Activated naive CD8-positive, alpha-beta T cell treated with anti-CD3 and anti-CD28 coated beads, Interleukin-2, amount 10 ng/mL, durations not matched to agents 7 days and 5 days (primary cell): ENCODE results near the gene ATG14. TPM values are rescaled to one million over a fixed set of nuclear protein-coding genes. Genes with fewer than 3 reads are reported as not detected.
"Not testable (repeated sequence)": the region's sequence is repeated elsewhere in the genome, so short reads cannot be mapped to it uniquely, and the experiment has no call there.

Experiments used
- ATAC-seq: fragments of 150-1000 bp; cut with Tn5 transposase; one replicate; pipeline ENCODE4 v1.10.0; 2021; ENCODE audit warnings: low read depth, moderate library complexity
- POLR2A ChIA-PET: fragments of 350-600 bp; sonication (Branson Sonifier 250); formaldehyde crosslinking; loops from one replicate; lab custom pipeline; 2021; ENCODE audit warnings: antibody characterized with exemption; lab: Charles Lee
- DNase-seq: peaks from one replicate; pipeline ENCODE4 v3.0.0; 2021
- H3K27ac Mint-ChIP-seq: one replicate; pipeline ENCODE4 v1.8.0; 2022; ENCODE audit warnings: mild to moderate bottlenecking, mixed read lengths
- H3K27me3 Mint-ChIP-seq: one replicate; pipeline ENCODE4 v1.8.0; 2022; ENCODE audit warnings: mild to moderate bottlenecking, moderate library complexity, mixed read lengths
- H3K36me3 Mint-ChIP-seq: one replicate; pipeline ENCODE4 v1.8.0; 2021; ENCODE audit warnings: mild to moderate bottlenecking, mixed read lengths
- H3K4me1 Mint-ChIP-seq: one replicate; pipeline ENCODE4 v1.8.0; 2021; ENCODE audit warnings: mixed read lengths
- H3K4me3 Mint-ChIP-seq: one replicate; pipeline ENCODE4 v1.8.0; 2022; ENCODE audit warnings: mild to moderate bottlenecking, moderate library complexity, mixed read lengths
- H3K9me3 Mint-ChIP-seq: one replicate; pipeline ENCODE4 v1.8.0; 2021; ENCODE audit warnings: mixed read lengths
- total RNA-seq, 2 experiments: library from RNA; stranded (reverse); gene quantifications; one replicate each; pipeline ENCODE4 v1.2.3, GENCODE V29; 2021

Gene ATG14
- total RNA-seq, 2 experiments from 2014 or later, result 7.8 to 8.1 TPM

- POLR2A ChIA-PET, result no interaction called here
- Mint-ChIP-seq H3K4me3 (no peak overlapping the region), H3K27ac (no peak overlapping the region)
Measured at GRCh38 chr14:55389330-55389729, 22.3 kb downstream of the ATG14 start.

GRCh38 chr14:55388160-55388559 lies 23.5 kb downstream of the ATG14 start:
- no peak overlapping the region for H3K4me3 Mint-ChIP-seq
- no peaks in the 10 kb centered on the region for H3K9me3 Mint-ChIP-seq
- ATAC-seq, result no peak
- H3K36me3 Mint-ChIP-seq, result peaks cover 13% of the 10 kb centered on the region
- H3K4me1 Mint-ChIP-seq, result peaks cover 13% of the 10 kb centered on the region
- H3K27ac Mint-ChIP-seq, result no peak overlapping the region
- H3K27me3 Mint-ChIP-seq, result no peaks in the 10 kb centered on the region
- POLR2A ChIA-PET, result no interaction called here
- no peak for DNase-seq

More at GRCh38 chr14:55389330-55389729, 22.3 kb downstream of the ATG14 start:
- ATAC-seq (no peak), DNase-seq (no peak)
- Mint-ChIP-seq H3K4me1 (peaks cover 13% of the 10 kb centered on the region), H3K27me3 (no peaks in the 10 kb centered on the region), H3K36me3 (peaks cover 13% of the 10 kb centered on the region), H3K9me3 (no peaks in the 10 kb centered on the region)

- Mint-ChIP-seq H3K27me3 (no peaks in the 10 kb centered on the region), H3K27ac (peak overlapping the region; percentile 39), H3K36me3 (peaks cover 13% of the 10 kb centered on the region), H3K9me3 (no peaks in the 10 kb centered on the region), H3K4me1 (peaks cover 13% of the 10 kb centered on the region), H3K4me3 (no peak overlapping the region)
- no peak for ATAC-seq
- POLR2A ChIA-PET, result no interaction called here
- DNase-seq, result no peak
Measured at GRCh38 chr14:55387121-55387520, 24.5 kb downstream of the ATG14 start.

- ATAC-seq, result peak; percentile 26
- DNase-seq, result no peak
- no peaks in the 10 kb centered on the region for H3K9me3 Mint-ChIP-seq
- POLR2A ChIA-PET, result no interaction called here
- peaks cover 13% of the 10 kb centered on the region for H3K36me3 Mint-ChIP-seq
- peak overlapping the region; percentile 58 for H3K4me3 Mint-ChIP-seq
- H3K27ac Mint-ChIP-seq, result peak overlapping the region; percentile 61
- H3K27me3 Mint-ChIP-seq, result no peaks in the 10 kb centered on the region
- peaks cover 13% of the 10 kb centered on the region for H3K4me1 Mint-ChIP-seq
Measured at GRCh38 chr14:55386037-55386808, 25.4 kb downstream of the ATG14 start.

- Mint-ChIP-seq H3K9me3 (no peaks in the 10 kb centered on the region), H3K36me3 (peaks cover 11% of the 10 kb centered on the region), H3K4me3 (no peak overlapping the region), H3K27me3 (no peaks in the 10 kb centered on the region), H3K27ac (no peak overlapping the region), H3K4me1 (peaks cover 13% of the 10 kb centered on the region)
- POLR2A ChIA-PET, result no interaction called here
- ATAC-seq (no peak), DNase-seq (no peak)
Measured at GRCh38 chr14:55384536-55384935, 27.1 kb downstream of the ATG14 start.

- peaks cover 13% of the 10 kb centered on the region for H3K4me1 Mint-ChIP-seq
- no peak overlapping the region for H3K27ac Mint-ChIP-seq
- no peaks in the 10 kb centered on the region for H3K27me3 Mint-ChIP-seq
- DNase-seq (no peak), ATAC-seq (no peak)
- H3K36me3 Mint-ChIP-seq, result peaks cover 11% of the 10 kb centered on the region
- no peak overlapping the region for H3K4me3 Mint-ChIP-seq
- POLR2A ChIA-PET, result no interaction called here
- H3K9me3 Mint-ChIP-seq, result no peaks in the 10 kb centered on the region
Measured at GRCh38 chr14:55383541-55384140, 28.0 kb downstream of the ATG14 start.

GRCh38 chr14:55383056-55383466 lies 28.6 kb downstream of the ATG14 start:
- H3K4me3 Mint-ChIP-seq, DNase-seq, H3K9me3 Mint-ChIP-seq, H3K27ac Mint-ChIP-seq, ATAC-seq, POLR2A ChIA-PET, H3K27me3 Mint-ChIP-seq: not testable (repeated sequence)
- peaks cover 13% of the 10 kb centered on the region for H3K4me1 Mint-ChIP-seq
- peaks cover 12% of the 10 kb centered on the region for H3K36me3 Mint-ChIP-seq

GRCh38 chr14:55382483-55382882 lies 29.1 kb downstream of the ATG14 start:
- ATAC-seq, result no peak
- H3K27me3 Mint-ChIP-seq, result no peaks in the 10 kb centered on the region
- peaks cover 13% of the 10 kb centered on the region for H3K4me1 Mint-ChIP-seq
- POLR2A ChIA-PET, result no interaction called here
- H3K27ac Mint-ChIP-seq, result no peak overlapping the region
- no peak for DNase-seq
- no peaks in the 10 kb centered on the region for H3K9me3 Mint-ChIP-seq
- peaks cover 11% of the 10 kb centered on the region for H3K36me3 Mint-ChIP-seq
- no peak overlapping the region for H3K4me3 Mint-ChIP-seq

- ATAC-seq (no peak), DNase-seq (no peak)
- Mint-ChIP-seq H3K27me3 (no peaks in the 10 kb centered on the region), H3K36me3 (peaks cover 12% of the 10 kb centered on the region), H3K27ac (no peak overlapping the region), H3K9me3 (no peaks in the 10 kb centered on the region), H3K4me3 (no peak overlapping the region), H3K4me1 (peaks cover 8% of the 10 kb centered on the region)
- POLR2A ChIA-PET, result no interaction called here
Measured at GRCh38 chr14:55381561-55381960, 30.1 kb downstream of the ATG14 start.

- H3K4me1 Mint-ChIP-seq, result peaks cover 4% of the 10 kb centered on the region
- no peak overlapping the region for H3K27ac Mint-ChIP-seq
- POLR2A ChIA-PET, result no interaction called here
- ATAC-seq (no peak), DNase-seq (no peak)
- no peaks in the 10 kb centered on the region for H3K9me3 Mint-ChIP-seq
- no peaks in the 10 kb centered on the region for H3K27me3 Mint-ChIP-seq
- peaks cover 17% of the 10 kb centered on the region for H3K36me3 Mint-ChIP-seq
- no peak overlapping the region for H3K4me3 Mint-ChIP-seq
Measured at GRCh38 chr14:55381040-55381439, 30.6 kb downstream of the ATG14 start.

- DNase-seq (no peak), ATAC-seq (no peak)
- Mint-ChIP-seq H3K4me3 (no peak overlapping the region), H3K27me3 (no peaks in the 10 kb centered on the region), H3K36me3 (peaks cover 25% of the 10 kb centered on the region), H3K9me3 (no peaks in the 10 kb centered on the region), H3K27ac (peak overlapping the region; percentile 23), H3K4me1 (peaks cover 12% of the 10 kb centered on the region)
- POLR2A ChIA-PET, result no interaction called here
Measured at GRCh38 chr14:55377236-55377635, 34.4 kb downstream of the ATG14 start.

- Mint-ChIP-seq H3K27me3 (no peaks in the 10 kb centered on the region), H3K4me3 (peak overlapping the region; percentile 8), H3K27ac (peak overlapping the region; percentile 14), H3K36me3 (peaks cover 27% of the 10 kb centered on the region), H3K9me3 (no peaks in the 10 kb centered on the region), H3K4me1 (peaks cover 12% of the 10 kb centered on the region)
- no peak for ATAC-seq
- POLR2A ChIA-PET, result interaction anchor here (0.6 kb wide), 1 partner anchor 1900 kb away, joined by 4 read pairs; no protein-coding TSS in a partner anchor
- no peak for DNase-seq
Measured at GRCh38 chr14:55374771-55375170, 36.9 kb downstream of the ATG14 start.

GRCh38 chr14:55373784-55374705 lies 37.6 kb downstream of the ATG14 start:
- peak overlapping the region; percentile 80 for H3K27ac Mint-ChIP-seq
- DNase-seq, result no peak
- peaks cover 12% of the 10 kb centered on the region for H3K4me1 Mint-ChIP-seq
- no peaks in the 10 kb centered on the region for H3K9me3 Mint-ChIP-seq
- H3K36me3 Mint-ChIP-seq, result peaks cover 29% of the 10 kb centered on the region
- POLR2A ChIA-PET, result interaction anchor here (0.6 kb wide), 1 partner anchor 1901 kb away, joined by 4 read pairs; no protein-coding TSS in a partner anchor
- H3K4me3 Mint-ChIP-seq, result peak overlapping the region; percentile 56
- ATAC-seq, result peak; percentile 75
- H3K27me3 Mint-ChIP-seq, result no peaks in the 10 kb centered on the region
